Lung (tissue), 12 donors: ENCODE measurements around the gene DYDC1. TPM values are rescaled to one million over a fixed set of nuclear protein-coding genes. Genes with fewer than 3 reads are reported as not detected.

Experiments
- ATAC-seq: fragments of 200-7000 bp; cut with Tn5 transposase; one replicate; pipeline ENCODE4 v1.9.1; 2020; ENCODE audit warnings: moderate number of reproducible peaks; ENCODE audit not compliant: insufficient read depth, low FRiP score
- DNase-seq, 3 donors: peaks; one replicate each; pipeline ENCODE4 v3.0.0-alpha.2; 2013 to 2017
- H3K27ac ChIP-seq, 2 donors: one replicate each; pipeline ENCODE4 v1.5.1; 2013; ENCODE audit warnings: mild to moderate bottlenecking in 2 of 2, moderate library complexity in 2 of 2, control low read depth in 1 of 2, inconsistent platforms in 1 of 2, low read depth in 1 of 2, low read length in 1 of 2
- H3K27me3 ChIP-seq, 3 donors: one replicate each; pipeline ENCODE4 v1.5.1; 2013; ENCODE audit warnings: low read length in 2 of 3; ENCODE audit not compliant: control insufficient read depth in 3 of 3, insufficient read depth in 3 of 3
- H3K36me3 ChIP-seq, 4 donors: one replicate each; pipeline ENCODE4 v1.5.1; 2013; ENCODE audit warnings: low read length in 4 of 4, mild to moderate bottlenecking in 1 of 4, moderate library complexity in 1 of 4; ENCODE audit not compliant: control insufficient read depth in 4 of 4, insufficient read depth in 4 of 4
- H3K4me1 ChIP-seq, 5 donors: one replicate each; pipeline ENCODE4 v1.5.1; 2013; ENCODE audit warnings: low read length in 5 of 5, mild to moderate bottlenecking in 2 of 5, moderate library complexity in 1 of 5; ENCODE audit not compliant: control insufficient read depth in 5 of 5, insufficient read depth in 5 of 5
- H3K4me3 ChIP-seq: one replicate; pipeline ENCODE4 v1.5.1; 2013; ENCODE audit warnings: mild to moderate bottlenecking, control low read depth, moderate library complexity
- H3K9ac ChIP-seq, 2 donors: one replicate each; pipeline ENCODE4 v1.5.1; 2013; ENCODE audit warnings: low read length in 2 of 2, control low read depth in 1 of 2; ENCODE audit not compliant: insufficient read depth in 1 of 2
- H3K9me3 ChIP-seq, 4 donors: one replicate each; pipeline ENCODE4 v1.5.1; 2013; ENCODE audit warnings: low read length in 3 of 4, mild to moderate bottlenecking in 1 of 4, moderate library complexity in 1 of 4; ENCODE audit not compliant: control insufficient read depth in 4 of 4, insufficient read depth in 3 of 4
- CTCF ChIP-seq: IDR thresholded peaks from 2 replicates; pipeline ENCODE4 v1.5.1; 2012; ENCODE audit warnings: mild to moderate bottlenecking; ENCODE audit errors: control extremely low read depth, extremely low read depth
- WGBS, 2 donors: extraction: QIAGEN DNeasy Blood & Tissue Kit; methylation state at CpG; one replicate each; pipeline ENCODE4 v1.1.7; 2013; 5-methylcytosine and 5-hydroxymethylcytosine counted together
- polyA plus RNA-seq, 2 donors: library from polyadenylated mRNA; stranded (reverse); fragments of 200-250 nt; gene quantifications; one replicate each; pipeline ENCODE4 v1.2.1, GENCODE V29; 2013
- total RNA-seq, 2 donors: library from RNA; depleted of rRNA in 1 of 2; stranded (reverse); fragments of >200 nt in 1 of 2; gene quantifications; one replicate each; pipeline ENCODE4 v1.2.1, GENCODE V29; 2014 to 2021
- donor health status: control.
- donor health status: control.
- donor health status: Bipolar disorder and iron deficiency.
- donor health status: healthy.
- donor health status: DM: yes; HTN: yes; CAD: no.

DYDC1 gene
- total and polyA plus RNA-seq, 4 donors, result 1.5 to 2.4 (median 2.0) TPM

GRCh38 chr10:80405035-80405434 lies 48.5 kb upstream of the DYDC1 start:
- no peak overlapping the region for H3K4me3 ChIP-seq
- no peak overlapping the region for H3K9ac ChIP-seq
- no peaks in the 10 kb centered on the region for H3K9me3 ChIP-seq
- ATAC-seq, result no peak
- no peaks in the 10 kb centered on the region for H3K27me3 ChIP-seq
- H3K4me1 ChIP-seq, result peaks cover 0 to 19% (median 6%) of the 10 kb centered on the region in 5 donors
- no peaks in the 10 kb centered on the region for H3K36me3 ChIP-seq
- WGBS, 2 donors, result 82 to 90% methylated on average over 1 of the region's 1 CpG
- H3K27ac ChIP-seq, result no peak overlapping the region
- no peak for TF ChIP-seq CTCF
- DNase-seq, result no peak

- no peaks in the 10 kb centered on the region for H3K27me3 ChIP-seq
- no peak overlapping the region for H3K4me3 ChIP-seq
- no peaks in the 10 kb centered on the region for H3K36me3 ChIP-seq
- H3K9me3 ChIP-seq, result no peaks in the 10 kb centered on the region
- H3K9ac ChIP-seq, result no peak overlapping the region
- peaks cover 0 to 2% (median 0%) of the 10 kb centered on the region in 5 donors for H3K4me1 ChIP-seq
- TF ChIP-seq CTCF, result no peak
- WGBS, 2 donors, result 72 to 73% methylated on average over 8 of the region's 8 CpGs
- H3K27ac ChIP-seq, result no peak overlapping the region
- DNase-seq (no peak), ATAC-seq (no peak)
Observed at GRCh38 chr10:80400136-80400804, 43.7 kb upstream of the DYDC1 start.

GRCh38 chr10:80397014-80397413 lies 40.5 kb upstream of the DYDC1 start:
- no peak overlapping the region for H3K9ac ChIP-seq
- ATAC-seq (no peak), DNase-seq (no peak)
- no peak overlapping the region for H3K4me3 ChIP-seq
- H3K27ac ChIP-seq, result no peak overlapping the region
- 89 to 93% methylated on average over 2 of the region's 2 CpGs for WGBS, 2 donors
- H3K27me3 ChIP-seq, result no peaks in the 10 kb centered on the region
- peaks cover 0 to 4% (median 0%) of the 10 kb centered on the region in 5 donors for H3K4me1 ChIP-seq
- TF ChIP-seq CTCF, result no peak
- no peaks in the 10 kb centered on the region for H3K36me3 ChIP-seq
- no peaks in the 10 kb centered on the region for H3K9me3 ChIP-seq
